IMR-90 (cell line): Measurements from ENCODE around the gene HUWE1.

Experiments
- CTCF ChIP-seq: conservative IDR thresholded peaks from 2 replicates; pipeline ENCODE4 v1.5.1; 2012; ENCODE audit warnings: mild to moderate bottlenecking, low read depth, low read length, improper control_type of control experiment
- RFX5 ChIP-seq: IDR thresholded peaks from 2 replicates; pipeline ENCODE4 v1.8.0; 2012; ENCODE audit warnings: low read depth, mild to moderate bottlenecking, low read length, moderate library complexity

DNA sequence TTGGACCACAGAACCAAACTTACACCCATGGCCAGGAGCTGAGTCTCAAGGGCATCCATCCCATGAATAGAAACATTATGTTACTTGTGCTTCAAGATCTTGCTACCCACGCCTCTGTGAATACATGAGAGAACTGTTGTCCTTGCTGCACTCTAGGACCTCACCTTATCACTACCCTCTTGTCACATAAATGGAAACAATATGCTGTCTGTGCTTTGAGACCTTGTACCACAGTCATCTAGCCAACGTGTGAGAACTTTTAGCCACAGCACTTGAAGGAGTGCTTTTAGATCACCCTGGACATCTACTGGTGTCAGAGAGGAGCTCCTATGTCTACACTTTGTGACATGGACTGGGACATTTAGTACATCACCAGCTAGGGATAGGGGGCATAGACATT, 30.7 kb upstream of the HUWE1 start:
- TF ChIP-seq RFX5, result no peak
- TF ChIP-seq CTCF, result no peak
